ENCODE data around the gene CEND1. TPM values are rescaled to one million over a fixed set of nuclear protein-coding genes. Genes with fewer than 3 reads are reported as not detected.
A peak's percentile ranks its signal among the peaks of the same experiment; 100 is the strongest.

Gene CEND1
- total RNA-seq, 1 experiment from 2014 or later = 0.81 TPM

GRCh38 chr11:788953-789940, 643 bp downstream of the CEND1 start:
- Histone ChIP-seq H3K4ac (ENCODE audit: low read depth, low read length) (no peak overlapping the region), H2BK15ac (ENCODE audit: low read depth, low read length) (no peak overlapping the region), H4K91ac (ENCODE audit: insufficient read length, low read depth, low read length) (no peak overlapping the region), H3K79me2 (ENCODE audit: insufficient read depth, low read length) (no peaks in the 10 kb centered on the region), H3K4me1 (ENCODE audit: insufficient read depth, low read length) (no peaks in the 10 kb centered on the region; the same call in 1 of the 2 replicates), H2AFZ (ENCODE audit: low read length) (no peak overlapping the region), H2BK12ac (ENCODE audit: insufficient read length, low read depth, low read length) (no peak overlapping the region), H3K23ac (ENCODE audit: insufficient read length, low read depth, low read length) (no peak overlapping the region), H4K8ac (replicated peaks; ENCODE audit: insufficient read length, low read depth, low read length) (no peak overlapping the region), H3K56ac (ENCODE audit: insufficient read length, low read depth, low read length) (no peak overlapping the region), H3K27me3 (ENCODE audit: insufficient read depth, low read length) (no peaks in the 10 kb centered on the region), H4K20me1 (ENCODE audit: control insufficient read depth, insufficient read depth, insufficient read length) (no peaks in the 10 kb centered on the region), H4K5ac (ENCODE audit: insufficient read length, low read depth, low read length) (no peak overlapping the region), H2BK120ac (ENCODE audit: low read depth, low read length, poor library complexity, severe bottlenecking) (no peak overlapping the region), H2BK5ac (ENCODE audit: insufficient read length, low read length) (no peak overlapping the region), H3T11ph (ENCODE audit: low read length) (no peak overlapping the region), H2AK5ac (ENCODE audit: insufficient read length, low read length) (no peak overlapping the region), H3K4me2 (ENCODE audit: insufficient read depth, insufficient read length, low read length) (no peak overlapping the region), H3K79me1 (ENCODE audit: insufficient read depth, low read depth, low read length, poor library complexity, severe bottlenecking) (no peaks in the 10 kb centered on the region), H3K14ac (ENCODE audit: insufficient read depth, low read length) (no peak overlapping the region), H3K27ac (ENCODE audit: insufficient read length, low read depth, low read length) (no peak overlapping the region), H3K18ac (ENCODE audit: insufficient read length, low read depth, low read length) (no peak overlapping the region), H3K9ac (ENCODE audit: extremely low read depth, insufficient read length, low read length) (no peak overlapping the region), H3K23me2 (ENCODE audit: insufficient read length, low read depth, low read length, poor library complexity, severe bottlenecking) (peaks cover 4% of the 10 kb centered on the region), H2BK20ac (ENCODE audit: low read depth, low read length, poor library complexity, severe bottlenecking) (no peak overlapping the region), H3K9me3 (ENCODE audit: control insufficient read depth, low read depth, low read length) (no peaks in the 10 kb centered on the region)
- Mint-ChIP-seq H3K4me3 (peak overlapping the region in 1 of 2 experiments; percentile 55; a peak in 3 of 5 replicates), H3K4me1 (peaks cover 7 to 27% of the 10 kb centered on the region in 2 experiments; a peak in 3 of 4 replicates), H3K36me3 (ENCODE audit: insufficient read depth in 1 of 3, low read depth in 3 of 3) (peaks cover 0 to 16% (median 0%) of the 10 kb centered on the region in 3 experiments; a peak in 3 of 7 replicates), H3K27me3 (ENCODE audit: low read depth) (peaks cover 7% of the 10 kb centered on the region; the same call in 1 of the 2 replicates), H3K9me3 (no peaks in the 10 kb centered on the region), H3K27ac (no peak overlapping the region)
- no peak for TF ChIP-seq CTCF (conservative IDR thresholded peaks at IDR 0.05)
- DNase-seq = no peak
- WGBS (ENCODE audit: extremely low coverage, insufficient read length, low lambda C conversion rate) = no CpG with 5 or more reads among the region's 31 CpGs

Measured in H9 (cell line).